HG02943 (cell line): ENCODE results near the gene SRSF12.
"Not testable (repeated sequence)": the region's sequence is repeated elsewhere in the genome, so short reads cannot be mapped to it uniquely, and the experiment has no call there.

Source experiments
- ATAC-seq: cut with Tn5 transposase; IDR thresholded peaks from one replicate; pipeline ENCODE4 v1.9.1; 2021; ENCODE audit warnings: mild to moderate bottlenecking, low read depth, moderate library complexity; ENCODE audit not compliant: unreplicated experiment

The SRSF12 gene

GRCh38 chr6:89131599-89131998, 13.7 kb upstream of the SRSF12 start:
- no peak for ATAC-seq

DNA sequence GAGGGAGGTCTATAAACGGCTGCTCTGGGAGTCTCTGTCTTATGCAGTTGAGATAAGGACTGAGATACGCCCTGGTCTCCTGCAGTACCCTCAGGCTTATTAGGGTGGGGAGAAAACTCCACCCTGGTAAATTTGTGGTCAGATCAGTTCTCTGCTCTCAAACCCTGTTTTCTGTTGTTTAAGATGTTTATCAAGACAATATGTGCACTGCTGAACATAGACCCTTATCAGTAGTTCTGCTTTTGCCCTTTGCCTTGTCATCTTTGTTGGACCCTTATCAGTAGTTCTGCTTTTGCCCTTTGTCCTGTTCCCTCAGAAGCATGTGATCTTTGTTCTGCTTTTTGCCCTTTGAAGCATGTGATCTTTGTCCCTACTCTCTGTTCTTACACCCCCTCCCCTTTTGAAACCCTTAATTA, 10.4 kb upstream of the SRSF12 start:
- not testable (repeated sequence) for ATAC-seq

DNA sequence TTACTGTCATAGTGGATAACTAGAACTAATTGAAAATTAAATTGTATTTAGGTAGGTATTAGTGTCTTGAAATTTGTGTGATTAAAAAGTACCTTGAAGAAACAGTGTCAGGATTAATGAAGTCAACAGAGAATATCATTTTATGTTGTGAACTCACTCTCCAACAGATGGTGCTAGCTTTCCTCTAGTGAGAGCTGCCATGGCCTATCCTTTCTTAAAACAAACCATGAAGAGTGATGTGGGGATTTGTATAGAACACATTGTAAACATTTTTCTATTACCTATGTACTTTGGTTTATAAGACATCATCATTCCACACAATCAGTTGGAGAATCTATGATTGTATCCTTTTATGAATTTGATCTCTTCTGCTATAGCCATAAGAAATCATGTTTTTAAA, 4.8 kb upstream of the SRSF12 start:
- no peak for ATAC-seq

GRCh38 chr6:89121934-89122333, 4.1 kb upstream of the SRSF12 start:
- no peak for ATAC-seq

- ATAC-seq = no peak
Observed at GRCh38 chr6:89120371-89120770, 2.5 kb upstream of the SRSF12 start.

DNA sequence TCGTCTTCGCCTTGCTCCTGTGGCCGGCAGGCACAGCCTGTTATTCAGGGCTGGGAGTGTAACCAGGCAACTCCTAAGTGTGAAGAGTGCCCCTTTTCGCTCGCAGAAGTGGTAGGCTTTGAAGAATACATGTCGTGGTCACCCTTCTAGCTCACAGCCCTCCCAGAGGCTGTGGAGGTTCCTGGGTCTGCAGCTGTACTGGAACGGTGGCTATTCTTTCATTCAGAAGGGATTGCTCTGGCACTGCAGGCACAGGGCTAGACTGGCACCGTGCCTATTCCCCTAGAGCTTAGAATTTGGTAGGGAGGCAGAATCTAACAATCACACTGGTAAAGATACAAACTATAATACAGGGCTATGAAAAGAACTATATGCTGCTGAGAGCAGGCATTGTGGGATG, 1.1 kb upstream of the SRSF12 start:
- no peak for ATAC-seq

- ATAC-seq = no peak
Observed at GRCh38 chr6:89116702-89117101, 1.2 kb downstream of the SRSF12 start.

DNA sequence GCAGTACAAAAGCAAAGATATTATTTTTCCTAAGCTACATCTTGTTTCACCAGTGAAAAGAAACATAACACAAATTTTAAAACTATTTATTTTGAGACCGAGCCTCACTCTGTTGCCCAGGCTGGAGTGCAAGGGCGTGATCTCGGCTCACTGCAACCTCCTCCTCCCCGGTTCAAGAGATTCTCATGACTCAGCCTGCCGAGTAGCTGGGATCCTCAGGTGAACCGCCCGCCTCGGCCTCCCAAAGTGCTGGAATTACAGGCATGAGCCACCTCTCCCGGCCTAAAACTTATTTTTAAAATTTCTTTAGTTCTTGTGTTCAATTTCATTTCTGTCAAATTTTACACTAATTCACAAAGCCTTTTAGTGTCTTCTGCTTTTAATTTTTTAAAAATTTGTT, 5.9 kb downstream of the SRSF12 start:
- no peak for ATAC-seq

DNA sequence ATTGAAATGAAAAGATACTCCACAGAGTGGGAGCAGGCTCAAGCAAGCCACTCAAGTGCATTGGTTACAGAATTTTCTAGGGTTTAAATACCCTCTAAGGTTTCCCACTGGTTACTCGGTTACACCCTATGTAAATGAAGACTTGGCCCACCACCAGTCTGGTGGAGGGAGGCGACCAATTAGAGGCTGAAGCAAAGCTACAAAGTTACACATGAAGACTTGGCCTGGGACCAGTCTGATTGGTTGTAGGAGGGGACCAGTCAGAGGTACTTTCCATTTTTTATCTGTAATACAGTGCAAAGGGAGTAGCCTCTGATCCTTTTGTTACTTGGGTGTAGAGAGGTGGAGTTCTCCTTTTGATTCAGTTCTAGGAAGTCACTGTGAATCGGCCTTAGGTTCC, 7.6 kb downstream of the SRSF12 start:
- ATAC-seq = no peak

GRCh38 chr6:89100114-89100513, 17.8 kb downstream of the SRSF12 start:
- no peak for ATAC-seq

DNA sequence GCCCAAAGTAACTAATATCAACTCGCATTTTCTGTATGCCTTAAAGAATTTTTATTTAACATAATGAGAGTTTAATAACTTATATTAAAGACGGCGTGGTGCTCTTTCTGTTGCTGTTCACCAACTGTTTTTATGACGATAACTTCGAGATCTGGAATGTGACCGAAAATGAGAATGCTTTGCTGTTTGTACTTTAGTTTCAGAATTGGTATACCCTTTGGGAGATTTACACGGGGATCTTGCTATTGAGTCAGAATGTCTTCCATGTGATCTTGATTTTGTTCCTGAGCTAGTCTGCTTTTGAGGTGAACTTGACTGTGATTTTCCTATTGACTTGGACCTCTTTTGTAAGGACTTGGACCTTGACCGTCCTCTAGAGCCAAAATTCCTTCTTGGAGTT, 19.4 kb downstream of the SRSF12 start:
- no peak for ATAC-seq

DNA sequence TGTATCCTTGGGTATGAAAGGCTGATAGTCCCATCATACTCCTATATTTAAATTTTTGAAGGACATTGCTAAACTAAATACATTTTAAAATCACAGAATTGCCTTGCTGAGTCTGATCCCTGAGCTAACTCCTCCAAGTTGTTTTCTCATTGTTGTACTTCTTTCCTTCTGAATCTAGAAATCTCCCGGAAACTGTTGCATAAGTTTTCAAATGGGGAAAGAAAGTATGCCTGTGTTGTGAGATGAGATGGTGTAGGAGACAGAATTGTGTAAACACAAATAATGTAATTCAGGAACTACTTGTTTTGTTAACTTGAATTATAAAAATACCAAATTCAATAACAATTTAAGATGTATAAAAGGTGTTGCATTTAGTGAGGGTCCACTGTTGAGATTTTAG, 30.0 kb downstream of the SRSF12 start:
- no peak for ATAC-seq

DNA sequence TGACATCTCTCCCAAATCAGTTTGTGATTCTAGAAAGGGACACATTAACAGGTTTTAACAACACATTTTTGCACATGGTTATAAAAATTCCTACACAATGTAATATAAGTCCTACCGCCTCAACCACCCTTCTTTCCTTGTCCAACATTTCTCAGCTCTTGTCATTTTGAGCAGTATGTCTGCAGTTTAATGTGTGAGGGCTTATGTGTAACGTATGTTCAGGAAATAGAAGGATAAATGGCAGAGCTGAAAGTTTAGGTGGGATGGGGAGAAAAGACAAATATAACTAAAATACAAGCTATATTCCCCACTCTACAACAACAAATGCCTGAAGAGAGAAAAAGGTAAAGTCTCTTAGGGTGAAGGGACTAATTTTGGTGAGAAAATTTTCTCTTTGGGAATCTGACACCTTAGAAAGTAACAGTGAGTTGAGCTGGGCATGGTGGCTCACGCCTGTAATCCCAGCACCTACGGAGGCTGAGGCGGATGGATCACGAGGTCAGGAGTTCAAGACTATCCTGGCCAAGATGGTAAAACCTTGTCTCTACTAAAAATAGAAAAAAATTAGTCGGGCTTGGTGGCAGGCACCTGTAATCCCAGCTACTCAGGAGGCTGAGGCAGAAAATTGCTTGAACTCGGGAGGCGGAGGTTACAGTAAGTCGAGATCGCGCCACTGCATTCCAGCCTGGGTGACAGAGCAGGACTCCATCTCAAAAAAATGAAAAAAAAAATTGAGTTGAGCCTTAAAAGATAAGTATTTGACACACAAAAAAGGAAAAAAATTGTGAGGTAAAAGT, 32.3 kb downstream of the SRSF12 start:
- ATAC-seq = no peak

- ATAC-seq = no peak
Observed at GRCh38 chr6:89084954-89085353, 32.9 kb downstream of the SRSF12 start.

GRCh38 chr6:89084542-89084941, 33.3 kb downstream of the SRSF12 start:
- ATAC-seq = no peak

DNA sequence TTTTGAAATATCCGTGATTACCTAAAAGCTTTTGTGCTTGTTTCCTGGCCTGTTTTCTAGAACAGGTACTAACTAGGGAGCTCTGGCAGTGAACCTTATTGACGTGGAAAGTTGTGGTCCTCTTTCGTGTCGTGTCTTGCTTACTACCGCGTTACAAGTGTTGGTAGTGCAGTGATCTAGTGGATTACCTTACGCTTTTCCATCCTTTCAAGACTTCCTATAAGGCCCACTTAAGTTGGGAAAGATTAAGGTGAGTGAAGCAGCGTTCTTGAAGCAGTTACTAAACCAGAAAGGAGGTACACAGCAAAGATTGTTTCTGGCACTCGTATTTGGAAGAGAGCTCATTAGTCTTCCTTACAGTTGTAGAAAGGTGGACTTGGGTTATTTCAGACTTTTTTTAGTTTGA, 35.4 kb downstream of the SRSF12 start:
- ATAC-seq = no peak

DNA sequence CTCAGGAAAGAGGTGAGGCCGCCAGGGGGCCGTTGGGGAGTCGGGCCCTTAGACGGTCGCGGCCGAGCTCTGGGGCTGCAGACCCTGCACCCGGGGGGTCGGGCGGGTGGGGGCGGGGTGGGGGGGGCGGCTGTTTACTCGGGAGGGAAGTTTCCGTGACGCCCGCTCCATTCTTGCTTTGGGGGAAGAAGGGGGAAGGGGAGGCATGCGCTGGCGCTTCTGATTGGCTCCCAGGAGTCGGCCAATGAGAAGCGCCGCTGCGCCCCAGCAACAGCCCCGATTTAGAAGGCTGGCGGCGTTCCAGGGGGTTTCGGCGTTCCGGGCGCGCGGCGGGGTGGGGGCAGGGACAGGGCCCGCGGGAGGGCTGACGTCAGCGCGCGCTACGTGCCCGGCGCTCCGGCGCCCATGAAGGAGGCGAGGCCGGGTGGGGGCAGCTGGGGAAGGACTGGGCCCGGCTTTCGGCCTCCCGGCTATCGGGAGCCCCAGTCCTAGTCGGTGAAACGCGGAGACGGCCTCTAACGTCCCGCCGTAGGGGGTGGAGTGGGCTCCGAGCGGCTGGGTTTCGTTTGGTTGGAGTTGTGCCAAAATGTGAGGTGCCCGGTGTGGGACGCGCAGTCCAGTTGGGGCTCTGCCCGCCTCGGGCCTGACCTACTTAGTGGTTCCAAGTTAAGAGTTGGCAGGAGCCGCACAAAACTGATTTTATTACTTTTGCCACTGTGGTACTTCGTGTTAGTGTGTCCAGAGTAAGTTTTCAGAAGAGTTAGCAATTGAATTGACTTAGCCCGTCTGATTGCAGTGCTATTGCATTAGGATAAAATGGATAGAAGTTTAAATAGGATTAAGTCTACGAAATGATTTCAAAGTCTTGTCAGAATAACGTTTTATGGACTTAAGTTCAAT, 36.2 kb downstream of the SRSF12 start:
- ATAC-seq = peak; percentile 49

DNA sequence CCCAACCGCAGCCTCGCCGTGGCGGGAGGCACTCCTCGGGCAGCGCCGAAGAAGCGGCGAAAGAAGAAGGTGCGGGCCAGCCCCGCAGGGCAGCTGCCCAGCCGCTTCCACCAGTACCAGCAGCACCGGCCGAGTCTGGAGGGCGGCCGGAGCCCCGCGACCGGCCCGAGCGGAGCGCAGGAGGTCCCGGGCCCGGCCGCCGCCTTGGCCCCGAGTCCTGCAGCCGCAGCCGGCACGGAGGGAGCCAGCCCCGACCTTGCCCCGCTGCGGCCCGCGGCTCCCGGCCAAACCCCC, 36.8 kb downstream of the SRSF12 start:
- peak; percentile 11 for ATAC-seq

- ATAC-seq = peak; percentile 74
Observed at GRCh38 chr6:89080281-89081128, 37.4 kb downstream of the SRSF12 start, which contains the start of gene PNRC1. Gene PNRC1, plus strand, starts transcription at chr6:89080751. Its CDS starts 144 bp downstream, at chr6:89080895.

GRCh38 chr6:89079511-89080234, 38.2 kb downstream of the SRSF12 start:
- peak; percentile 18 for ATAC-seq
